ENCODE data around the gene YIPF1. TPM values are rescaled to one million over a fixed set of nuclear protein-coding genes. Genes with fewer than 3 reads are reported as not detected.

YIPF1 gene
- total RNA-seq, 2 donors from 2014 or later: 30.4 to 35.3 TPM

GRCh38 chr1:53811414-53811851 lies 78.2 kb downstream of the YIPF1 start:
- Histone ChIP-seq H3K27me3 (no peaks in the 10 kb centered on the region), H3K9ac (ENCODE audit: low read depth in 2 of 2, low read length in 2 of 2) (no peak overlapping the region), H3K27ac (no peak overlapping the region), H3K4me1 (no peaks in the 10 kb centered on the region), H3K36me3 (no peaks in the 10 kb centered on the region), H3K9me3 (no peaks in the 10 kb centered on the region), H3K4me3 (no peak overlapping the region)
- intact Hi-C loops (cut with DNase I): no loop called here
- no peak for TF ChIP-seq CTCF (IDR thresholded peaks at IDR 0.05)
- DNase-seq: no peak

- no peak for DNase-seq
- no peaks in the 10 kb centered on the region for H3K36me3 ChIP-seq
- intact Hi-C loops (cut with DNase I): no loop called here
- H3K27ac ChIP-seq: no peak overlapping the region
- no peaks in the 10 kb centered on the region for H3K4me1 ChIP-seq
- H3K27me3 ChIP-seq: no peaks in the 10 kb centered on the region
- TF ChIP-seq CTCF (IDR thresholded peaks at IDR 0.05): no peak
- H3K9ac ChIP-seq (ENCODE audit: low read depth in 2 of 2, low read length in 2 of 2): no peak overlapping the region
- H3K9me3 ChIP-seq: no peaks in the 10 kb centered on the region
- no peak overlapping the region for H3K4me3 ChIP-seq
Observed at GRCh38 chr1:53810497-53810896, 79.1 kb downstream of the YIPF1 start.

GRCh38 chr1:53810007-53810406 lies 79.6 kb downstream of the YIPF1 start:
- H3K27me3 ChIP-seq: no peaks in the 10 kb centered on the region
- DNase-seq: no peak
- no peak for TF ChIP-seq CTCF (IDR thresholded peaks at IDR 0.05)
- H3K4me1 ChIP-seq: no peaks in the 10 kb centered on the region
- H3K9me3 ChIP-seq: no peaks in the 10 kb centered on the region
- no peak overlapping the region for H3K27ac ChIP-seq
- H3K4me3 ChIP-seq: no peak overlapping the region
- intact Hi-C loops (cut with DNase I): no loop called here
- H3K9ac ChIP-seq (ENCODE audit: low read depth in 2 of 2, low read length in 2 of 2): no peak overlapping the region
- no peaks in the 10 kb centered on the region for H3K36me3 ChIP-seq

- no peak for DNase-seq
- no peak for TF ChIP-seq CTCF (IDR thresholded peaks at IDR 0.05)
- H3K9ac ChIP-seq (ENCODE audit: low read depth in 2 of 2, low read length in 2 of 2): no peak overlapping the region
- H3K4me3 ChIP-seq: no peak overlapping the region
- intact Hi-C loops (cut with DNase I): no loop called here
- H3K27ac ChIP-seq: no peak overlapping the region
- no peaks in the 10 kb centered on the region for H3K4me1 ChIP-seq
- no peaks in the 10 kb centered on the region for H3K27me3 ChIP-seq
- H3K9me3 ChIP-seq: no peaks in the 10 kb centered on the region
- H3K36me3 ChIP-seq: no peaks in the 10 kb centered on the region
Observed at GRCh38 chr1:53807916-53808315, 81.7 kb downstream of the YIPF1 start.

- intact Hi-C loops (cut with DNase I): no loop called here
- no peak for DNase-seq
- no peaks in the 10 kb centered on the region for H3K36me3 ChIP-seq
Observed at GRCh38 chr1:53804791-53805505, 84.6 kb downstream of the YIPF1 start.

More at GRCh38 chr1:53804791-53805505, 84.6 kb downstream of the YIPF1 start:
- Histone ChIP-seq H3K27ac (no peak overlapping the region), H3K27me3 (no peaks in the 10 kb centered on the region), H3K9me3 (no peaks in the 10 kb centered on the region), H3K4me1 (no peaks in the 10 kb centered on the region), H3K9ac (ENCODE audit: low read depth in 2 of 2, low read length in 2 of 2) (no peak overlapping the region), H3K4me3 (no peak overlapping the region)
- TF ChIP-seq CTCF (IDR thresholded peaks at IDR 0.05): no peak
